NCI-H1417 (cell line): Measurements from ENCODE around the gene SLC44A1.
"Not testable (repeated sequence)": the region's sequence is repeated elsewhere in the genome, so short reads cannot be mapped to it uniquely, and the experiment has no call there.

Source experiments
- DNase-seq, 3 experiments: peaks; one replicate each; lab custom pipeline; 2025; lab: John Stamatoyannopoulos, UW

SLC44A1 gene

DNA sequence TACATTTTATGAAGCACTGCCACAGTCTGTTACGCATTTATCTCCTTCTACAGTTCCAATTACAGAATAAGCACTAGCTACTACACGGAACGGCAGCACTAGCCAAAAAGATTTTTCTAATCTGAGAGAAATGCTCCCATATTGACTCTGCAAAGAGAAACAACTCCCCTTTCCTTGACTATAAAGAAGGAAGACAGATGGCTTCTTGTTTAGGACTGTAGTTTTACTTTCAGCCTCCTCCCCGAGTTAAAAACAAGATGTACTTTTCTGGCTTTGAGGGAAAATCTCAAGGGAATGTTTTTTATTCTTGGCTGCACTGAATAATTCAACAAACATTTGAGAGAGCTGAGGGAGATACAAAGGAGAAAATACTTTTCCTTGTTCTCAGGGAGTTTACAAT, 1.9 kb upstream of the SLC44A1 start:
- DNase-seq, result no peak

DNA sequence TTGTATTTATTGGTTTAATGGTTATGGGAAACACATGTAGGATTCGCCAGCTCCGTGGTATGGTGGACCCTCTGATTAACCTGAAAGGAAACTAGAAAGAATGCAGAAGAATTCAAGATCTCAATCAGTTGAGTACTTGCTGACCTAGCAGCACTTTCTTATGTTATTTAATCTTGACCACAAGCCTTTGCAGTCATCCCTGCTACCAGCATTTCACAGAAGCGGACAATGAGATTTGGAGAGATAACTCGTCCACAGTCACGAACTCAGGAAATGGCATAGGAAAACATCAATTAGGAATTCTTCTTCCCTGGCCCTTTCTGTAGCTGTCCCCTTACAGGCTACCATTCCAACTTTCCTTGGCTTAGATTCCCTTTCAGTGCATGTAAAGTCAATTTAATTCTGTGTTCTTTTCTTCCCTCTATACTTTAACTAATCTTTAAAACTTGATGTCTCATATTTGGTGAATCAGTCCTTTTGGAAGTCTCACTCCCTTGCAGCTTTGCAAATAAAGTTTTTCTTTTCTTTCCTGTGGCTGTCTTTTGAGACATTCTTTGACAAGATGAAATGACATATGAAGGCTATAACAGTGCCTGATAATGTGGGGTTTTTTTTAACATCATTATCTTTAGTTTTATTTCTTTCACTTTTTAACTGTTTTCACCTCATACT, 1.3 kb upstream of the SLC44A1 start:
- DNase-seq, result no peak

DNA sequence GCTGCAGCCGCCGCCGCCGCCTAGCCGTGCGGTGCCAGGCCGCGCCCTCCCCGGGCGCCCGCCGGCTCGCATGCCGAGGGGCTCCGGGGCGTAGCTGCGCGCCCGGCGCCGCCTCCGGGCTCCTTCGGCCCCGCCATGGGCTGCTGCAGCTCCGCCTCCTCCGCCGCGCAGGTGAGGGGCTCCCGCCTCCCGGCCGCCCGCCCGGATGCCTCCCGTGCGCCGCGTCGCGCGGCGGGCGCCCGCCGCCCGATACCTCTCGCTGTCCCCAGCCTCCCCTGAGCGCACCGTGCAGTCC, 230 bp downstream of the SLC44A1 start:
- no peak for DNase-seq

DNA sequence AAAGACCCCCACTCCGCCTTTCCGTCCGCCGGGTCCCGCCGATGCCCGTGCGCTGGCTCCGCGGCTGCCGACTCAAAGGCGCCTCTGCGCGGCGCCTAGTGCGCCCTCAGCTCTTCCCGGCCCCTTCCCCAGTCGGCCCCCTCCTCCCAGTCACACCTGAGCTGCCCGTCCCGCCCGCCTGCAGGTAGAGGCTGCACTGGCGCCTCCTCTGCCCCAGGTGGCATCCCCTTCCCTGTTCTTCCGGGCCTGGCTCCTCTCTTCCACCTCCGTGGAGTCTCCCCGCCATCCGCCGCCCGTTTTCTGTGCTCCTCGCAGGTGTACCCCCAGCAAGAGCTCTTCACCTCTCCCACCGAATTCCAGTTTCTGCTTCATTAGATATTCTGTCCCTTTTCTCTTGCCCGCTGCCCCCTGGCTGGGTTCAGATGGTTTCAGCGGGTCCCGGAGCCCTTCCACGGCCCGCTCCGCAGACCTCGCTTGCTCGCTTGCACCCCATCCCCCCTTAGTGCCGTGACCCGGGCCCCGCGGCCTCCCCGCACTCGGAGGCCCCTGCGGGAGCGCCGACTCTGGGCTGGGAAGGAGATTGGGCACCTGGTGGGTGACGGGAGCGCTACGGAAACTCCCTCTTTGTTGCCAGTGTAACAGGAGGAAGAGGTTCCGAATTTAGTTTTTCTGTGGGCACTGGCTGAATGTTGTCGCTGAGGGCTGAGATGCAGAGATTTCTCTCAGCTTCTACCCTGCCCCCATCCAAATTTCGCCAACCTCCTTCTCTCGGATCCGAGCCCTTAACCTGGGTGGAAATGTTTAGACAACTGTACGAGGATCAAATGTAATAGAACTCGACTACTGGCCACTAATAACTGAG, 809 bp downstream of the SLC44A1 start:
- DNase-seq, result peak; percentile 52 to 93 (median 90)

DNA sequence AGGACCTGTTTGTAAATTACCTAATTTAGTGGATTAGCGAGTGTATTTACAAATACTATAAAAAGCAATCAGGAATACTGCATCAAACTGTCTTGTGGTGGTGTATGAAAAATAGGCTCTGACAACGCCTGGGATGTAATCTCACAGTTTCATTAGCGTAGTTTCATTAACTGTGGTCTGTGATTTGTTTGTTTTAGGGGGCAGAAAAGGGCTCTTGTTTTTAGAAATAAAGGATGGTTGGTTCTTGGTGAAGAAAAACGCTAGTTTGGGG, 1.4 kb downstream of the SLC44A1 start:
- no peak for DNase-seq

DNA sequence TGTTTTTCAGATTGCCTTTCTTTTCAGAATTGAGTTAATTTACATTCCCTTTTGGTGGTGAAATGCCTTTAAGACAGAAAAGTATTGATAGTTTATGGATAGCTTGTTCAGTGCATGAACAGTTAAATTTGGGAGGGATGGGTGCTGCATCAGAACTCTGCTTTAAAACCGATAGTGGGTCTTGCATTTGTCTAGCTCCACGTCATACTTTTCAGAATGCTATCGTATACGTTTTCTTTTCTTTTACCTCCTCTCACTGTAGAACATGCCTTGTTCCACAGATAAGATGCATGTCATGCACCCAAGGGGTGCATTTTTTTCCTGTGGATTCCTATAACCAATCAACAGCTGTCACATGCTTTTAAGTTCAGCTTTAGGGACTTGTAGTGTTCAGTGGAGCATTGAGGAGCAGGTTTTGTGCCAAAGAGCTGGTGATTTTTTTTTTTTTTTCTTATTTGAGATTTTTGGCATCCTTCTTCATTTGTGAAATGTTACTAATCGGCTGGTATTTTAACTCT, 2.3 kb downstream of the SLC44A1 start:
- DNase-seq, result peak in 1 of 3 experiments; percentile 46

DNA sequence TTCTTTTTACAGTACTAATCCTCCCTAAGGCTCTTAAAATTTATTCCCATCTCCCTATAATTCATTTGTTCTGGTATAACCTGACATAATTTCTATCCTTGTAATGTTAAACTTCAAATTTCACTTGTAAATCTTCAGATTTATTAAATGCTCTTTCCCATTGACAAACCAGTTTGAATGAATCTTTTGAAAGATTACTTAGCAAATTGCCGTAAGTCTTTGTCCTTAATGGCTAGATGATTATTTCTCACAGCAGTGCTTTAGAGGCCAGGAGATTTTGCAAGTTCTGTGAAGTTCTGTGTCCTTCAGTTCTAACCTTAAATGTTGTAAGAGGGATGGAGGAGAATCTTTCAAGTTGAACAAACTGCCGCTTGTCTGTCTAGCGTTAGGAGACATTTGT, 4.2 kb downstream of the SLC44A1 start:
- no peak for DNase-seq

DNA sequence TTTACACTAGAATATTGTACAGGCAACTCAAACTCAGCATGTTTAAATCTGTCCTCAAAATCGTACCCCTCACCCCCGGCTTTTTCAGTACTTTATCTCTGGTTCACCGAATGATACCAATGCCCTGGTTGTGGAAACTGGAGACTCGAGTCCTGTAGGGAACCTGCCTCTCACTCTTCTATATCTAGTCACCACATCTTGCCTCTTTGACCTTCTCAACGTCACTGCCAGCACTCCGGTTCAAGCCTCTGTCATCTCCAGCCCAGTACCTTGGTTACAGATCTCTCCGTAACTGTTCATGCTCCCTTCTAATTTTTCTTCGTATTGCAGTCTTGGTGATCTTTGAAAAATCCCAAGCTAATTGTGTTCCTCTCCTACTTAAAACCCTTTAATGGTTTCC, 6.7 kb downstream of the SLC44A1 start:
- no peak for DNase-seq

DNA sequence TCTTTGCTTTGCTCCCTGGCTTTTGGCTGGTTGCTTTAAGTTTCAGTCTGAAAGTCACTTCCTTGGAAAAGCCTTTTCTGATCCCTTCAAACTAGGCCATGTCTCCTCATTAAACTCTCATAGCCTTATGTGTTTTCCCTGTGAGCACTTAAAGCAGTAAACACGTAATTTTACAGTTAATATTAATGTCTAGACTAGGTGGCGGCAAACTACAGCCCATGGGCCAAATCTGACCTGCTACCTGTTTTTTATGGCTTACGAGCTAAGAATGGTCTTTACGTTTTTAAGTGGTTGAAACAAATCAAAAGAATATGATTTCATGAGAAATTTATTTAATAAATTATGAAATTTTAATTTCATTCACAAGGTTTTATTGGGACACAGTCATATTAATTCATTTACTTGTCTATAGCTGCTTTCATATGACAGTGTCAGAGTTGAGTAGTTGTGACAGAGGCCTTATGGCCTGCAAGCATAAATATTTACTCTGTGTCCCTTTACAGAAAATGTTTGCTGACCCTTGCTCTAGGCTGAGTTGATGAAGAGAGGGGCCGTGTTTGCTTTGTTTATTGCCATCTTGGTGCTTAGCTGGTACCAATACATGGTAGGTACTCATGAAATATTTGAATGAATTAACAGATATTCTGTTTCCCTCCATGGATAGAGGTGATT, 7.4 kb downstream of the SLC44A1 start:
- DNase-seq, result peak in 1 of 3 experiments; percentile 59

DNA sequence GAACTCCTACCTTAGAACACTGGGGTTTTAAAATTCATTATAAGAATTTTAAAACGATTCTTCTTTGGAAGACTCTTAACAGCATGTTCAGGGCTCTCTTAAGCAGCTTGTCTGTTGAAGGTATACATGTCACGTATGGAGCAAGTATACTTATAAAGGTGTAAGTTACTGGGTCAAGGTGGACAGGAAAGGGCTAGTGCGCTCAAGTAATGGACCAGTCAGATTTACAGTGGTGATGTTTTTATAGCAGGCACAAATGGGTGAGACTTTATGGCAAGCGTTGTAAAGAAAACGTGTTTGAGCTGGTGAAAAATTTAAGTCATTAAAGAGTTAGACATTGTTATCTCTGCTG, 7.9 kb downstream of the SLC44A1 start:
- DNase-seq, result peak in 1 of 3 experiments; percentile 46

DNA sequence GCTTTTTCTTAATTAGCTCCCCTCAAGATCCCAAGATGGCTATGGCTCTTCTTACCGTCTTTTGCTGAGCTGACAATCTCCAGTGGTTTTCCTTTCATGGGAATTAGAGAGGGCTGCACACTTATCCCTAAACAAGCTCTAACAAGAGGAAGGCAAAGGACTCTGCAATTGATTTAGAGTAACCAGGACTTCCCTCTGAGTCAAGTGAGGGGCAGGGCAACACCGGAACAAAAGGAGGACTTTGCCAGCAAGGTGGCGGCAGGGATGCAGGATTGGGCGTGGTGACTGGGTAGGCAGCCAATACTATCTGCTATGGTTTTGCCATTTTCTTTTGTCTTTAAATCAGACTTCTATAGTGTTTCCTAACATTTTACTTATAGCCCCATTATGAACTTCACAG, 9.8 kb downstream of the SLC44A1 start:
- DNase-seq, result peak in 1 of 3 experiments; percentile 39

DNA sequence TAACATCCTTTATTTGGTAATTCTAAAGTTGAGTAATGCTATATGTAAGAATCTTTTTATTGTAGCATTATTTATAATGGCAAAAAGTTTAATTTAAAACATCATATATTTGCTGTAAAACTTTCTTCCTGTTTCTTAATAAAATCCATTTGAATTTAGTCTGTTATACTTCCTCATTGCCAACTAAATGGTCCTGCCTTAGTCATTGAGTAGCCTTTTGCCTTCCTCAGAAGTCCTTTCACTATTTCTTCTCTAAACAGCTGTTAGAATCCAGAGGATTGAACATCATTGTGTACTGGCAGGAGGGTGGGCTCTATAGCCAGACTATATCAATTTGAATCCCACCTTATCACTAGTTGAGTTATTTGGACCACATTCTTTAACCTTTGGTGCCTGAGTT, 11.0 kb downstream of the SLC44A1 start:
- no peak for DNase-seq

DNA sequence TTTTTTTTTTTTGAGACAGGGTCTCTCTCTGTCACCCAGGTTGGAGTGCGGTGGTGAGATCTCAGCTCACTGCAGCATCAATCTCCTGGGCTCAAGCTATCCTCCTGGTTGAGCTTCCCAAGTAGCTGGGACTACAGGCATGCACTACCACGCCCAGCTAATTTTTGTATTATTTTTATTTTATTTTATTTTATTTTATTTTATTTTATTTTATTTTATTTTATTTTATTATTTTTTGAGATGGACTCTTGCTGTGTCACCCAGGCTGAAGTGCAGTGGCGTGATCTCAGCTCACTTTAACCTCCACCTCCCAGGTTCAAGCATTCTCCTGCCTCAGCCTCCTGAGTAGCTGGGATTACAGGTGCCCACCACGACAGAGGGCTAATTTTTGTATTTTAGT, 12.1 kb downstream of the SLC44A1 start:
- not testable (repeated sequence) for DNase-seq

DNA sequence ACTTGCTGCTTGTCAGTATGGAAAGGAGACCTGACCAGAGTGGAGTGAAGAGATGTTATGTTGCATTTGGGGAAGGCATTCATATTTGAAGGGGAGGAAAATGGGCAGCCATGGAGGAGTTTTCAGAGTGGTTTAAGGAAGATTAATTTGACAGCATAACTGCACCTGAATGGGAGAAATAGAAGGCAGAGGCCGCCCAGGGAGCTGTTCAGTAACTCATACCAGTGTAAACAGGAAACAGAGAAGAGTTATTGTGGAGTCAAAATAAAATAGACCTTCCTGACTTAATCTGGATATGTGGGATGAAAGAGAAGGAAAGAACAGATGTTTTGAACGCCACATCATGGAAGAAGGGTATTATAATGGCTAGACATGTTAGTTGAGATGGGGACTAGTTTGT, 13.4 kb downstream of the SLC44A1 start:
- DNase-seq, result peak in 2 of 3 experiments; percentile 41 to 83

DNA sequence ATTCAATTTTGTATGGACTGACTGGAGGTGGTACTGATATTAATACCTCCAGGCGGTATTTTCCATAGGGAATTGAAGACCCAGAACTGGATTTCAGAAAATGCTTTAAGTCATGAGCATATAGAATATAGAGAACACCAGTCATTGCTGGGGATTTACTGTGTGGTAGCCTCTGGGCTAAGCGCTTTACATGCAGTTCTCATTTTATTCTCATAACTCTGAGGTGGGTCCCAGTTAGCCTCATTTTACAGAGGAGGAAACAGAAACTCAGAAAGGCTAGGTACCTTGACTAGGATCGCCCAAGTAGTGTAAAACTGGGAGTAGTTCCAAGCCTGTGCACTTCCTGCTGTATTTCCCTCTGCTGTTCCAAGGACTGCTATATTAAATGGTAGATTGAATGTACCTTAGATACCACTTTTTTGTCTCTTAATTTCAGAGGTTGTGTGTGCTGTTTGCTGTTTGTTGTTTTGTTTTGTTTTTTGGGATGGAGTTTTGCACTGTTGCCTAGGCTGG, 13.8 kb downstream of the SLC44A1 start:
- DNase-seq, result no peak

DNA sequence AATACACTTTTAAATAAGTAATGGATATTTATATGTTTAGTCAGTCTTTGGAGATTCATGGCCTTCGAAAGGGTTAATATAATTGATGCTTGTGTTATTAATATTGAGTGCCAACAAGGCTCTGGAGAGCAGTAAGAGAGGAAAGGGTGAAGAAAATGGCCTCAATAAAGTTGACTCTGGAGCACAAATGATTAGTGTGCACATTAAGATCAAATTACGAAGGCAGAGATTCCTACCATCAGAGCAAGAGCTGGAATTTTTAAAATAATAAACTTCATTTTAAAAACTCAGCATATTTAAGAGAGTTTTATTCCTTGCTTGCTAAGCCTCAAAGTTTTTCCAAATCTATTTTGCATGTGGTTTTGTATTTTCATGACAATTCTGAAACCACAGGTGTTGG, 14.8 kb downstream of the SLC44A1 start:
- no peak for DNase-seq

DNA sequence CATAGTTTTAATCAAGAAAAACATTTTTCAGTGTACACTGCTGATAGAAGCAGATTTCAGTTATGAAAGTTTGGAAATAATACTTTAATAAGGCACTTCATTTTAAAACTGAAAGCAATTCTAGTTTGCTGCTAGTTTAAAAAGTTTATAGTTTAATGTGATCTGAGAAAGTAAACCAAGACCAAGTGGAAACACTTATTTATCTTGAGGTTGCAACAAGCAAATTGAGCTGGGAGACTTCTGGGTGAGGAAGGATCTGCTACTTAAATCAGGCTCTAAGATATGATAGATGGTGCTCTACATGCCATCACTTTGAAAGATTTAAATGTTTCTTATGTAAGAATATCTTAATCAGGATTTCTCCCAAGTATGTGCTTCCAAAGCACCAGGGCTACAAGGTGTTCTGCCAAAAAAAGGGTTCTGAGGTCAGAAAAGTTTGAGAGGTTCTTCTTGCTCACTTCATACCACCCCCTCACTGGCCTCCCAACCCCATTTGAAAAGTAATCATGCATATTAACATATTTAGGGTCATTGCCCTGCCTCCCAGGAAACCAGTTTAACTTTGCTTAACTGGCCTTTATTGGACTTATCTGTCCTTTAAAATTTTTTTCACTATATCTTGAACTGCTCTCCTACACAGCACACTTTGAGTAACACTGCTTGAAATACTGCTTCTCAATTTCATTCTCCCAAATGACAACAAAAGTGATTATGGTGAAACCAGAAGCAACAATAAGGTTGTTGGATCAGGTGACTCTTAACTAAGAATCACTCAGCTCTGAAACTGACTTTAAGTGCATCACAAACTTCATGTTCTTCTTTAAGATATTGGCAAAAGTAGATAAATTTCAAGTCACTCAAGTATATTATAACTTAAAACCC, 15.5 kb downstream of the SLC44A1 start:
- no peak for DNase-seq

DNA sequence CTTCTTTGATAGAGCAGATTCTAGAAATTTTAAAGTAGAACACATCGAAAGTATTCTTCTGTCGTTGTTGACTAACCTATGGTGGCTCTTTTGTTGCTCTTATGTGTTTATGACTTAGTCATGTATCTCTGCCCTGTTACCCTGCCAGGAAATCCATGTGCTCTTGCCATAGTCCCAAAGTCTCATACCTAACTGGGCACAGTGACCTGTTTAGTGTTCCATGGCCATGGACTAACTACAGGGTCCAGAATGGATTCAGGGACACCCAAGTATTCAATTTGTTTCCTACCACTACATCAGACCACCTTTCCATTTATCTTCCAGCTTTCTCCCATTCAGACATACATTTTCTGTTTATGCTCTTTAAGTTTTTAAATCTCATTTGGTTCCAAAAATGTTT, 18.0 kb downstream of the SLC44A1 start:
- DNase-seq, result no peak

DNA sequence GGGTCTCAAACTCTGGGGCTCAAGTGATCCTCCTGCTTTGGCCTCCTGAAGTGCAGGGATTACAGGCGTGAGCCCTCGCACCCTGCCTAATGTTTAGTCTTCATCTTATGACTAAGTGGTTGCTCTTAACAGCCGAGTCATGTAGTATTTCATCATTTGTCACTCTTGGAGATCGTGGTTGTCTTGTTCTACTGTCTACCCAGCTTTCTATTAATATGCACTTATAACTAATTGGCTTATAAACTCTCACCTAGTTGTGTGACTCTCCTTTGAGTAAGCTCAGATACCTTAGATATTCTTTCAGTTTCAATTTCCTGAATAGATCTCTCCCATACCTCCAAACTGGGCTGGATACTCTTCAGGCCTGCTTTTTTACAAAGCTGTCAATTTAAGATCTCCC, 19.9 kb downstream of the SLC44A1 start:
- DNase-seq, result no peak

DNA sequence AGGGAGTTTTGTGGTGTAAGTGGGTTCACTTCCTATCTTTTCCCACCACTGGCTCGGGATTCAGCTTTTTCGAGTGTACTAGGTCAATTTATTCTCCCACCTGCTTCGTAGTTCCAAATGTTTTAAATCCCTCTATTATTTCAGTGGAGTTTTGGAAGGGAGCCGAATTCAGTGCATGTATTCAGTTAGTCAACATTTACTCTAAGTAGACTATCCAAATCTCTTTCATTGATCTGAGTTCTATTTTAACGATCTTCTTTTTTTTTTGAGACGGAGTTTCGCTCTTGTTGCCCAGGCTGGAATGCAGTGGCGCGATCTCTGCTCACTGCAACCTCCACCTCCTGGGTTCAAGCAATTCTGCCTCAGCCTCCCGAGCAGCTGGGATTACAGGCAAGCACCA, 23.8 kb downstream of the SLC44A1 start:
- not testable (repeated sequence) for DNase-seq

DNA sequence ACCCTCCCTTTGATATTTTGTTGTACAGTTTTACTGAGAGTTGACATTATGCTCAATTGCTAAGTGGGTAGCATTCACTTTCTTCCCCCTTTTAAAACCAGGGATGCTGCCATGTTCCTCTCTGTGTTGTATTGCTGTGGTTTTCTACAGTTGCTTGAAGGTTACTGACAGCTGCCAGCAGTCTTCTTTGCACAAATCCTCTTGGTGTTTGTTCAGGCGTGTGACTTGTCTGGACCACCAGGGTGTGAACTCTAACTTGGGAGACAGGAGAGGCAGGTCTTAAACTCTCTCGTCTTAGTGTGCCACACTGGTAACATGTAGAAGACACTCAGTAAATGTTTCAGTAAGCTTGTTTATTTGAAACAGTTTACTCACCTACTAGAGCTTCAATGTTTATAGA, 25.1 kb downstream of the SLC44A1 start:
- DNase-seq, result no peak

DNA sequence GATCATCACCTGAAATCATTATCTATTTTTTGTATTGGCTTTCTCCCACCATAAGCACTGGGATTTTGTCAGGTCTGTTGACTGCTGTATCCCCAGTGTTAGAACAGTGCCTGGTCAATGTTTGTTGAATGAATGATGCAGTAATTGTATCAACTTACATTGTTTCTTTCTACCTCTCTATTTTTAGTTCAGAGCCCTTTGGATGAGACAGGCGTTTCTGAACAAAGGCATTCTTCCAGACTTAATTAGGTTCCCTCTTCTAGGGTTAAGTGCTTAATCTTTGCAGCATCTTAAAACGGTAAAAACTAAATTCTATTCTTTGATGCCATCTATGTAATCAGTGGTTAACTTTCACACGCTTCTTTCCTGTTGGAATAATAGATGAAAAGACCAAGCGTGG, 26.3 kb downstream of the SLC44A1 start:
- DNase-seq, result no peak
